MCF 10A (cell line): ENCODE data around the gene EXOC6B. TPM values are rescaled to one million over a fixed set of nuclear protein-coding genes. Genes with fewer than 3 reads are reported as not detected.

Source experiments
- BruUV-seq: library from RNA; stranded (reverse); fragments of 400-500 nt; replicated peaks from 2 replicates; lab custom pipeline; 2021; lab: Mats Ljungman, UMichigan
- CTCF ChIA-PET: fragments of 300-600 bp; sonication (Branson Sonifier 250); formaldehyde crosslinking; extraction: SDS; loops from one replicate; lab custom pipeline; 2021; ENCODE audit warnings: antibody characterized with exemption, inconsistent platforms; lab: Yijun Ruan, JAX
- POLR2A ChIA-PET: fragments of 300-600, 350-650 bp; sonication (Branson Sonifier 250); formaldehyde crosslinking; extraction: SDS; loops from one replicate; lab custom pipeline; 2020; ENCODE audit warnings: antibody characterized with exemption, inconsistent platforms; lab: Yijun Ruan, JAX
- DNase-seq: peaks from one replicate; pipeline ENCODE4 v3.0.0-alpha.2; 2018; ENCODE audit not compliant: unreplicated experiment
- H3K27ac Mint-ChIP-seq: one replicate; pipeline ENCODE4 v1.8.0; 2022; ENCODE audit warnings: mild to moderate bottlenecking, low read depth, mixed read lengths; ENCODE audit not compliant: unreplicated experiment
- H3K27me3 Mint-ChIP-seq: one replicate; pipeline ENCODE4 v1.8.0; 2022; ENCODE audit warnings: mixed read lengths; ENCODE audit not compliant: insufficient read depth, unreplicated experiment
- H3K36me3 Mint-ChIP-seq: one replicate; pipeline ENCODE4 v1.8.0; 2022; ENCODE audit warnings: mild to moderate bottlenecking, moderate library complexity, mixed read lengths; ENCODE audit not compliant: insufficient read depth, unreplicated experiment
- H3K4me1 Mint-ChIP-seq: one replicate; pipeline ENCODE4 v1.8.0; 2022; ENCODE audit warnings: mixed read lengths; ENCODE audit not compliant: insufficient read depth, unreplicated experiment
- H3K4me3 Mint-ChIP-seq: one replicate; pipeline ENCODE4 v1.8.0; 2022; ENCODE audit warnings: mild to moderate bottlenecking, moderate library complexity, mixed read lengths; ENCODE audit not compliant: unreplicated experiment
- H3K9me3 Mint-ChIP-seq: one replicate; pipeline ENCODE4 v1.8.0; 2022; ENCODE audit warnings: mixed read lengths; ENCODE audit not compliant: unreplicated experiment
- CTCF ChIP-seq: fragments of 200-600 bp; IDR thresholded peaks from one replicate; pipeline ENCODE4 v1.8.0; 2022; ENCODE audit warnings: antibody characterized with exemption, mild to moderate bottlenecking; ENCODE audit not compliant: unreplicated experiment
- intact Hi-C: fragments of 100-400 bp; cut with micrococcal nuclease; formaldehyde crosslinking; loops from 2 replicates; pipeline ENCODE4 v1.14.1; 2022
- total RNA-seq: library from RNA; stranded (reverse); gene quantifications from 2 replicates; pipeline ENCODE4 v1.2.3, GENCODE V29; 2022

EXOC6B gene
- total RNA-seq, 1 experiment from 2014 or later, result 24.7 TPM

GRCh38 chr2:72864500-72864899 is 38.7 kb upstream of the EXOC6B start:
- intact Hi-C loops, result no loop called here
- CTCF ChIA-PET, result interaction anchor here (0.7 to 4.2 kb wide), 8 partner anchors 22 to 1144 kb away, joined by 3 to 45 read pairs (median 8); partner anchors contain the start of gene SPR
- no TSS peak for BruUV-seq
- peak; percentile 66 for DNase-seq
- no peak overlapping the region for H3K4me3 Mint-ChIP-seq
- no peak for TF ChIP-seq CTCF
- peaks cover 7% of the 10 kb centered on the region for H3K4me1 Mint-ChIP-seq
- peaks cover 33% of the 10 kb centered on the region for H3K27me3 Mint-ChIP-seq
- no peaks in the 10 kb centered on the region for H3K9me3 Mint-ChIP-seq
- H3K36me3 Mint-ChIP-seq, result no peaks in the 10 kb centered on the region
- POLR2A ChIA-PET, result interaction anchor here (0.6 to 1.6 kb wide), 9 partner anchors 11 to 87 kb away, joined by 3 to 8 read pairs (median 3); partner anchors contain the start of gene SPR
- no peak overlapping the region for H3K27ac Mint-ChIP-seq

- no peak for DNase-seq
- intact Hi-C loops, result no loop called here
- POLR2A ChIA-PET, result interaction anchor here (0.7 to 1.5 kb wide), 6 partner anchors 9 to 88 kb away, joined by 3 to 6 read pairs (median 3); partner anchors contain the start of gene SPR
- peaks cover 22% of the 10 kb centered on the region for H3K27me3 Mint-ChIP-seq
- no peak overlapping the region for H3K4me3 Mint-ChIP-seq
- H3K4me1 Mint-ChIP-seq, result peaks cover 7% of the 10 kb centered on the region
- CTCF ChIA-PET, result interaction anchor here (0.6 to 6.4 kb wide), 35 partner anchors 8 to 1309 kb away, joined by 3 to 60 read pairs (median 5); partner anchors contain the start of genes EMX1 and SPR
- no peaks in the 10 kb centered on the region for H3K9me3 Mint-ChIP-seq
- BruUV-seq, result no TSS peak
- TF ChIP-seq CTCF, result no peak
- no peaks in the 10 kb centered on the region for H3K36me3 Mint-ChIP-seq
- no peak overlapping the region for H3K27ac Mint-ChIP-seq
Observed at GRCh38 chr2:72863046-72863445, 37.2 kb upstream of the EXOC6B start.

- POLR2A ChIA-PET, result interaction anchor here (0.7 to 1.3 kb wide), 3 partner anchors 25 to 69 kb away, joined by 3 to 6 read pairs (median 3); partner anchors contain the start of gene SPR
- Mint-ChIP-seq H3K4me1 (peaks cover 7% of the 10 kb centered on the region), H3K4me3 (peak overlapping the region; percentile 41), H3K27ac (no peak overlapping the region), H3K27me3 (peaks cover 28% of the 10 kb centered on the region), H3K36me3 (no peaks in the 10 kb centered on the region), H3K9me3 (no peaks in the 10 kb centered on the region)
- intact Hi-C loops, result no loop called here
- CTCF ChIA-PET, result interaction anchor here (0.5 to 6.4 kb wide), 42 partner anchors 8 to 1308 kb away, joined by 3 to 60 read pairs (median 5); partner anchors contain the start of genes EMX1 and SPR
- no TSS peak for BruUV-seq
- DNase-seq, result peak; percentile 89
- peak; percentile 87 for TF ChIP-seq CTCF
Observed at GRCh38 chr2:72862239-72862988, 36.6 kb upstream of the EXOC6B start.

- DNase-seq, result peak; percentile 87
- no peak overlapping the region for H3K27ac Mint-ChIP-seq
- peak; percentile 65 for TF ChIP-seq CTCF
- BruUV-seq, result no TSS peak
- intact Hi-C loops, result loop anchor here (1.0 kb wide), 2 partner anchors 46 to 89 kb away; no protein-coding TSS in a partner anchor
- H3K36me3 Mint-ChIP-seq, result no peaks in the 10 kb centered on the region
- H3K4me1 Mint-ChIP-seq, result peaks cover 7% of the 10 kb centered on the region
- ChIA-PET POLR2A (interaction anchor here (0.6 to 1.5 kb wide), 5 partner anchors 47 to 90 kb away, joined by 3 to 8 read pairs (median 4); no protein-coding TSS in a partner anchor), CTCF (interaction anchor here (0.6 to 6.4 kb wide), 41 partner anchors 8 to 1457 kb away, joined by 3 to 60 read pairs (median 5); partner anchors contain the start of gene SPR)
- H3K27me3 Mint-ChIP-seq, result peaks cover 54% of the 10 kb centered on the region
- no peak overlapping the region for H3K4me3 Mint-ChIP-seq
- no peaks in the 10 kb centered on the region for H3K9me3 Mint-ChIP-seq
Observed at GRCh38 chr2:72859831-72860262, 34.0 kb upstream of the EXOC6B start.
